ENCODE results near the gene CYRIA. TPM values are rescaled to one million over a fixed set of nuclear protein-coding genes. Genes with fewer than 3 reads are reported as not detected.

The CYRIA gene
- under 1 TPM in 1 of 2 donors, not detected in 1; under 0.01 TPM for total RNA-seq

GRCh38 chr2:16665748-16666448, at the start of gene CYRIA:
Gene CYRIA (minus strand): TSS chr2:16665834. CDS start chr2:16588119, 77,715 bp downstream.

Measured in melanocyte of skin (primary cell).